HG03280 (cell line): ENCODE results near the gene MAP1LC3B2.

Experiments used
- ATAC-seq: cut with Tn5 transposase; IDR thresholded peaks from one replicate; pipeline ENCODE4 v1.9.1; 2021; ENCODE audit warnings: mild to moderate bottlenecking, moderate library complexity; ENCODE audit not compliant: unreplicated experiment

MAP1LC3B2 gene

DNA sequence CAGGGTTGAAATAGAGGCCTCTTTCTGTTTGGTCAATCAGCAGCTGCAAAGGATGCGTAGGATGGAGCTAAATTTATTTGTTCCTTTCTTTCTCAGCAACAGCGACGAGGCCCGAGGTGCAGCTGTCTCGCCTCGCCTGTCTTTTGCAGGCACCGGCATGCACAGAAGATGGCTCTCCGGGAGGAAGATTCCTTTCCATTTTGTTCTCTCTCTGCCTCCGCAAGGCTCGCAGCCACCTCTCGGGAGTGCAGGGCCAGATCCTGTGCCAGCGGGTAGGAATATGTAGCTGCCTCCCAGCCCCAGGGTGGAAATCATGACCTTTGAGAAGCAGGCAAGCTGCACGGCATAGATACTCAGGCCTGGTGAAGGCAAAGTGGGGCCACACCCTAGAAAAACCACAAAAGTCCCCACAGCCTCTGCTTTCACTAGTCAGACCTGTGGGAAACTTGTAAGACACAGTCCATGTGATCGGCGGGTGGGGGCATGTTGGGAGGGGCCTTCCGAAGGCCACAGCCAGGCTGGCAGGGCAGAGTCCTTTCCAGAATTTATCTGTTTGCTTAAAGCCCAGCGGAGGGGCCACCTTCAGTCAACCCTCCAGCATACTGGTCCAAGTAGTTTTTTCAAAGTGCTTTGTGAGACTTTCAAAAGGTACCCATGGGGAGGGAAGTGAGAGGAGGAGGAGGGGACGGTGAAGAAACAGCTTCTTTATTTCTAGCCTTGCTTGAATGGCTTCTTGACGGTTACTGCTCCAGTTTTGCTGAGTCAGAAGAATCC lies at the start of gene MAP1LC3B2:
Gene MAP1LC3B2 (plus strand): TSS at position 220 of the 774 bp plus-strand sequence. CDS start 16,562 bp downstream, outside the sequence.
- peak; percentile 80 for ATAC-seq

DNA sequence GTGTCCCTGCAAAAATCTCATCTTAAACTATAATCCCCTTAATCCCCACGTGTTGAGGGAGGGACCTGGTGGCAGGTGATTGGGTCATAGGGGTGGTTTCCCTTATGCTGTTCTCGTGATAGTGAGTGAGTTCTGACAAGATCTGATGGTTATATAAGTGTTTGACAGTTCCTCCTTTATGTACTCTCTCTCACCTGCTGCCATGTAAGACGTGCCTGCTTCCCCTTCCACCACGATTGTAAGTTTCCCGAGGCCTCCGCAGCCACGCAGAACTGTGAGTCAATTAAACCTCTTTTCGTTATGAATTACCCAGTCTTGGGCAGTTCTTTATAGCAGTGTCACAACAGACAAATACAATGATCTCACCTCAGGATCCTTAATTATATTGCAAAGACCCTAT lies 45.2 kb upstream of the MAP1LC3B2 start:
- ATAC-seq = no peak

DNA sequence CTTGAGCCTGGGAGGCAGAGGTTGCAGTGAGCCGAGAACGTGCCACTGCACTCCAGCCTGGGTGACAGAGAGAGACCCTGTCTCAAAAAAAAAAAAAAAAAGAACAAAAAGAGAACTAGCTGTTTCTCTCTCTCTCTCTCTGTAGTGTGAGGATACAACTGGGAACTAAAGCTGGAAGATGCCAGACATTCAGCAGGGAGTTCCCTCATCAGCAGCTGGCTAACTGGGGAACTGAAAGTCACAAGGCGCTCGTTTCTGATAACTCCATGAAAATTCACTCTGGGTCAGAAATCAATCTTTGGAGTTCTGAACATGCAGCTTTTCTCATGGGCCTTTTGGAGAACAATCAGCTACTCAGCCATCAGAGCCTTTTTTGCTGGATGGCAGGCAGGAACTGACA lies 43.5 kb upstream of the MAP1LC3B2 start:
- no peak for ATAC-seq

DNA sequence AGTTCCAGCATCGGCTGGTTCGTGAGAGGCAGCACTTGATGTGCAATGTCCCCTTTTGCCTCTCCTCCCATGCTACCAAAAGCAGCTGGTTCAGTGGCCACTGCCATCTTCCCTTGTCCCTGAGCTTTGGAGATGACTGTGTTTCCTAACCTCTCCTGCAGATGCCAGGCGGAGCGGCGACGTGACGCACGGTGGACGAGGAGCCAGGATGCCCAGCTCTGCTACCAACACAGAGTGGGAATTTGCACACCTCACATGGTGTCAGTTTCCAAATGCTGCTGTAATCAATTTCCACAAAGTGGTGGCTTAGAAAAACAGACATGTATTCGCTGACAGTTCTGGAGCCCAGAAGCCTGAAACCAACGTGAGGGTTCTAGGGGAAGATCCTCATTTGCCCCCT lies 42.5 kb upstream of the MAP1LC3B2 start:
- ATAC-seq = no peak

DNA sequence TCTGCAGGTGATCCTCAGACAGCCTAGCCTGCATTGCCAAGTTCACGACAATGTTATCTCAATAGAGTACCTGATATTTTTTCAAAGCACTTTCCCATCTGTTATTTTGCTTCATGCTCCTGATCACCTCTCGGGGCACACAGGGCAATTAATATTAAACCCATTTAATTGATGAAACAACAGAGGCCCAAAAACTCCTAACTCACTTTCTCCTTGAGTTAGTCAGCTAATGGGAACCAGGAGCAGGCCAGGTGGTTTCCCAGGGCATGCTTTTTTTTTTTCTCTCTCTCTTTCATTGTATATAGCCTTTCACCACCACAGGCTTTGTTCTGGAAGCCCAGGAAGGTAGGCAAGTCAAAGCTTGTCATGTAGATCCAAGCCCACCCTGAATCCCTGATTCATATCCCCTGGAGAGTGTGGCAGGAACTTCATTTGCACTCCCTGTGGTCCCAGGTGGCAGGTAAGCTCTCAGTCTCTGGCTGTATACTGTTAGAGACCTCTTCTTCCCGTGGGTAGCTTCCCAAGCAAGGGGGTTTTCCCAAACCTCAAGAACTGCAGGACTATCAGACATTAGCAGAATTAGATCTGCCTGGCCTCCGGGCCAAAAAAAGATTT lies 41.6 kb upstream of the MAP1LC3B2 start:
- ATAC-seq = no peak

DNA sequence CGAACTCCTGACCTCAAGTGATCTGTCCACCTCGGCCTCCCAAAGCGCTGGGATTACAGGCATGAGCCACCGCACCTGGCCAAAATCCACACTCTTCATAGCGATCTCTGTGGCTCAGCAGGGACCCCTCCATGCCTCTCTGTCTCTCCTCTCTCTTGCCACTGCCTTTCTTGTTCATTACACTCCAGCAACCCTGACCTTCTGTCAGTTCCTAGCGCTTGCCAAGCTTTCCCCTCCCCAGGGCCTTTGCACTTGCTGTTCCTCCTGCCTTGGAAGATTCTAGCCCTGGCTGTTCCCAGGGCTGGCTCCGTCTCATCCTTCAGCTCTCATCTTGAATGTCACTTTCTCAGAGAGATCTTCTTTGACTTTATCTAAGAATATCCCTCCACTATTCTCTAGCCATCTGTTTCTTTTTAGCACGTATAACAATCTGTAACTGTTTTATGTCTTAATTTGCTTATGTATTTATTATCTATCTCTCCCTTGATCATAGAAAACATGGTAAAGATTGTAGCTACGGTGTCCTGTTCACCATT lies 38.9 kb upstream of the MAP1LC3B2 start:
- ATAC-seq = no peak

DNA sequence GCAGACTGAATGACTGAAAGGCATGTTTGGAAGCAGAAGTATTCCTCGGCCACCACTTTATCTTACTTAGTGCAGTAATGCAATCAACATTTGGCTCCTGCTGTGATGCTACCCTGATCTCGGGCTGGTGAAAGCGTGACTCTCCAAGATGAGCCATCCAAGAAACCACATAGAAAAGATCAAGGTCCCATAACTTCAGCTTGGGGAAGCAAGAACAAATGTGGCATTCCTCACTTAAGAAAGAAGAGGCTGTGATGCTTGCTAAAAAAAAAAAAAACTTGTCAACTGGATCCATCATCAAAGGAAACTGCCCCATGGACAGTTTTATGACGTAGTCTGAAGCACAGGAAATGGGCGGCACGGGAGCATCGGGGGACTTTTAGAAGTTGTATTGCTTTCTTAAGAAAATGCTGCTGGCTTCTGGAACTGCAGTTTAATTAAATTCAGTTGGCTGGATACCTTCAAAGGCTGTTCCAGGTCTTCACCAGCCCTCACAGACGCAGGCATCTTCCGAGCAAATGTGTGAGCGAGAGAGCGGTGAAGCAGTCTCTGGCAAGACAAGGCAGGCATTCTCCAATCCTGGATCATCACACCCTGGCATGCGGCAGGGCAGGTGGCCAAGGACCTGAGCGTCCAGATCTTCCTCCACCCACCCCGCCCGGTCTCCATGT lies 38.2 kb upstream of the MAP1LC3B2 start:
- ATAC-seq = no peak

DNA sequence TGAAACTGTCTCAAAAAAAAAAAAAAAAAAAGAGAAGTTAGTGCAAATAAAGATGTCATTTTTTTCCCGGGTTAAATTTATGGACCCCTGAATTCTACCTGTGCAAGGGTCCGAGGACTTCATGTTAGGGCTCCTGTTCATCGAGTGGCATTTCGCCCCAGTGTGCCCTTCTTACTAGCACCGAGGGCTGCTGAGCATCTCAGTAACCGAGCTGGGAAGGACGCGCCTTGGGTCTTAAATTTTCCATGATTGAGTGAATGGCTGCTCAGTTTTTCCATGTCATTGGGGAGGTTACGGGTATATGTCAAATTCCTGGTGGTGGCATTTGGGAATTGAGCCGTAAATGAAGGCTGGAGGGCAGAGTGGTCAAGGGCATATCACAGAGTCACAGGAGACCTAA lies 34.9 kb upstream of the MAP1LC3B2 start:
- no peak for ATAC-seq

DNA sequence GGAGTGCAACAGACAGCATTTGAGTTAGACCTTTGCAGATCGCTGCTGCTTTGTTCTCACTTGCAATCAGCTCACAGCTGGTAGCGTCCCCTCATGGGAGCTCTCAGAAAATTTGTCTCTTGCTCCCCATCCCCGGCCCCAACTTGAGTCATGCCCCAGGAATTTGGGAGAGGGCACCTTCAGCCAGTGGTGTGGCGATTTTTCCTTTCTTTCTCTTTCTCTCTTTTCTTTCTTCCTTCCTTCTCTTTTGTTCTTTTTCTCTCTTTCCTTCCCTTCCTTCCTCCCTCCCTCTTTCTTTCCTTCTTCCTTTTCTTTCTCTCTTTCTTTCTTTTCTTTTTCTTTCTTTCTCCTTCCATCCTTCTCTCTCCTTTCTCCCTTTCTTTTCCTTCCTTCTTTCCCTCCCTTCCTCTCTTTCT lies 34.2 kb upstream of the MAP1LC3B2 start:
- no peak for ATAC-seq

DNA sequence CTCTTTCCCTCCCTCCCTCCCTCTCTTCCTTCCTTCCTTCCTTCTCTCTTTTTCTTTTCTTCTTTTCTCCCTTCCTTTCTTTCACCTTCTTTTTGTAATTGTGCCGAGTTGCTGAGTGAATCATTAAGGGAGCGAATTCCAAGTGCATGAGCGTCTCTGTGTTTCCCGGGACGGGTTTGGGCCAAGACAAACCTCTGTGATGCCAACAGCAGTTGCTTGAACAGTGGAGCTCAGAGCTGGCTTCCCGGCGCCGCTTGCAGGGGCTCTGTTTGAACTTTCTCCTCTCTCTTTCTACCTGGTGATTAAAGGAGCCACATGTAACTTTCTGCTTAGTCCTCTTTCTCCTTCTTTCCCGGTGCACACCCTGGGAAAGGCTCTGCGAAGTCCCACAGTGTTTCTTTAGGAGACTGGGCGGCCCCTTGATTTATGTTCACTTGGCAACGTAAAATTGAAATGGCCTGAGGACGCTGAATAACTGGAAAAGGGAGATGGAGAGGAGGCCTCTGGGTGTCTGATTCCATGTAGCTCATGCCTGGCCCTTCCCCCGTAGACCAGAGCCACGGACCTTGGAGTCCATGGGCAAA lies 33.7 kb upstream of the MAP1LC3B2 start:
- no peak for ATAC-seq

DNA sequence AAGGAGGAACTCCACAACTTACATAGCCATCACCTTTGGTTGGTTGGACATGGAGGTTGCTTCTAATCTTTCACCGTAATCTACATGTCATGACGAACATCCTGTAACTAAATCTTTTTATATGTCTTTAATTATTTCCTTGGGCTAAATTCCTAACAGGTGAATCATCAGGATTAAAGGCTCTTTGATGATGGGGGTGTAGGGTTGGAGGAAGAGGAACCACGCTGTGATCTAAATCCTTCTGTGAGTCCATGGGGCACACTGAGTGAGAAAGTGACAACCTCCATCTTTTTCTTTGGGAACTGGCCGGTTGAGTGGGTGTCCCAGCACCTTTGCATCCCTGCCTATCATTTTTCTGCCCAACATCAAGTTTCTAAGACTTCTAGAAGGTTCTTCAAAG lies 31.1 kb upstream of the MAP1LC3B2 start:
- no peak for ATAC-seq

DNA sequence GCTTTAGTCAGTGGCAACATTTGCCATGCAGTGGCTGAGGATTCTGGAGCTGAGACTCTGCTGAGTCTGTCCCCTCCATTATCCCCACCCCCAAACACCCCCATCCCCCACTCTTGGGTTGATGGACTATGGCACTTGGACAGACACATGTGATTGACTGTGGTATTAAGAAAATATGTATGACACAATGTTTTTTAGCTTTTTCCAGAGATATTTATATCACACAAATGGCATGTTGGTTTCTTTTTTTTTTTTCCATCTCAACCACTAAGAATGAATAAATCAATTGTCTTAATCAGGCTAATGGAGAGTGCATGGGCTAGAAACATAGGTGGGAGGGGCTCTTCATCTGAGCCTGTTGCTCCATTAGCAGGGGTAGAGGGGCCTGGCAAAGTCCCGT lies 30.7 kb upstream of the MAP1LC3B2 start:
- no peak for ATAC-seq

DNA sequence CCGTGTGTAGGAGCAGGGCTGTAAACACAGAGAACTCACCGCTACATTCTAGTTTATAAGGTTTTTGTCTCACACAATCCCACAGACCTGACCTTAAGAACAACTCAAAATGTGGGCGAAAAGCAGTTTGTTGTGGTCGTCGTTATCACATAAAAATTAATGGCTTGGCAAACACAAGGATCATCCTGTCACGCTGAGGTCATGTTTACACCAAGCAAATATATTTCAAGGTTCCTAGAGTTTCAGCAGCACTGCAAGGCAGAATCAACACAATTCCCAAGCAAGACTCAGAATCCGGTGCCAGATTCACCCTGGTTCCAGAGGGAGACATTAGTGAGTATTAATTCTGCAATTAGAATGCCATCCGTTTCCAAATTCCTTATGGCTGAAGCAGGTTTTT lies 30.1 kb upstream of the MAP1LC3B2 start:
- no peak for ATAC-seq

DNA sequence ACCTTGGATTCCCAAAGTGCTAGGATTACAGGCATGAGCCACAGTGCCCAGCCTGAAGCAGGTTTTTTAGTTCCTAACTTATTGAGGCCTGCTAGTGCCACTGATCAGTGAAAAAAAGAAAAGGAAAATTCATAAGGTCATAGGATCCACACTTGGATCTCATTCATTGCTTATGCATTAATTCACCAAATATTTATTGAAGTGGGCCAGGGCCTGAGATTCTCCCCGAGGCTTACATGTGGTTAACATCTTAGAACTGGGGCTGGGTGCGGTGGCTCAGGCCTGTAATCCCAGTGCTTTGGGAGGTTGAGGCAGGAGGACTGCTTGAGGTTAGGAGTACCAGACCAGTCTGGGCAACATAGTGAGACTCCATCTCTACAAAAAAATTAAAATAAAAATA lies 29.5 kb upstream of the MAP1LC3B2 start:
- ATAC-seq = no peak

DNA sequence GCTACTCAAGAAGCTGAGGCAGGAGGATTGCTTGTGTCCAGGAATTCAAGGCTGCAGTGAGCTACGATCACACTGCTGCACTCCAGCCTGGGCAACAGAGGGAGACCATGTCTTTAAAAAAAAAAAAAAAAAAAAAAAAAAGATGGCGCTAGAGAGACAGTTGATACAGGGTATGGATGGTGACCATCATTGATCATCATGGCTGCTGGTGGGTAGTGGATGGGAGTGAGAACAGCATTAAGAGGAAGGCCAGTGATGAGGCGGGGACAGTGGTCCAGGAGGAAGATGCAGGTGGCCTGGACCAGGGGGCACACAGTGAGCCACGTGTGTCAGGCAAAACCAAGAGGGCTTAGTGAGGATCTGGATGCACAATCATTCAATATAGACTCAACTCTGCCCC lies 26.8 kb upstream of the MAP1LC3B2 start:
- no peak for ATAC-seq

DNA sequence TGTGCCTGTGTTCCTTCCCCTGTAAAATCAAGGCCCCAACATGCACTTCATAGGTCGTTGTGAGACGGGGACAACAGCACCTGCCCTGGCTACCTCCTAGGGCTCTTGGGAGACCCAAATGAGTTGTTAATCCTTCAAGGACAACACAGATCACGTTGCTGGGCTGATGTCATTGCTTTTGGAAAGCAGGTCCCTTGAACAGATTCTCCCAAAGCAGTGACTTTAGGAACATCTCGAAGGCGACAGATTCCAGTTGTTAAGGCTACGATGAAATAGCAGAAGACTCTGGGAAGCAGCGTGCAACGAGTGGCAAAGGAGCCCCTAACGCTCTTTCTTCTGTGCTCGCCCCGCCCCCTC lies 26.2 kb upstream of the MAP1LC3B2 start:
- peak; percentile 23 for ATAC-seq

DNA sequence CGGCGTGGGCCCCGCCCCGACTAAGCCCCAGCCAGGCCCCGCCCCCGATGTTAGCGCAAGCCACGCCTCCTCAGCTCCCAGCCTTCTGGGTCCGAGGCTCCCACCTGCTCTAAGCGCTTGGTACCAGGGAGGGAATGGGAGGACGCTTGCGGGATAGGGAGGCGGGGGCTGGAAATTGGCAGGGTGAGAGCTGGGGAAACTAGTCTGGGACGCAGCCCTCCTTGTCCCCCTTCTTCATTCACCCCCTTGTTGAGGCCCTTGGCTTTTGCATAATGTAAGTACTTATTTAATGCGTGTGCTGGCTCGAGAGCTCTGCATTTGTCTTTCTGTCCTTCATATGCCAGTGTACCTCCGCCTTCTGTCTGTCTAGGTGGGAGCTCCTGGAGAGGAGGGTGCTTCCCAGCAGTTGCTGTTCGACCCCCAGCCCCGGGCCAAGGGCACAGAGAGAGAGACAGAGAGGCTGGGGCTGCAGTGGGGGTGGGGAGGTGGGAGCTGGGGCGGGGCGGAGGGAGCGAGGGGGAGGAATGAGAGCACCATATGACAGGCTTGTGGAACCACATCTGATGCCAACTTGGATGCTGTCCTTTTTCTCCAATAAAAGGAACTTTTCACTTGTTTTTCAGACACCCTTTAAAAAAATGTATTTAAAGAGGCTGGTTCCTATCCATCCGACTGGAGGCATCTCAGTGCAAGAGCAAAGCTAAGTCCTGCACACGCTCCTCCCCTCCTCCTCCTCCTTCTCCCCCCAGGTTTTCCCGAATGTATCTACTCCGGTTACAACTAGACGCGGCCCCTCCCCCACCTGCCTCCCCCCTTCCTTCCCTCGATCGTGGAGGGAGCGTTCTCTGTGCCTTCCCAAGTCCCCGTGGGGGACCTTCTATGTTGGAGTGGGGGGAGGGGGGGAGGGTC lies 25.6 kb upstream of the MAP1LC3B2 start:
- peak; percentile 76 for ATAC-seq

DNA sequence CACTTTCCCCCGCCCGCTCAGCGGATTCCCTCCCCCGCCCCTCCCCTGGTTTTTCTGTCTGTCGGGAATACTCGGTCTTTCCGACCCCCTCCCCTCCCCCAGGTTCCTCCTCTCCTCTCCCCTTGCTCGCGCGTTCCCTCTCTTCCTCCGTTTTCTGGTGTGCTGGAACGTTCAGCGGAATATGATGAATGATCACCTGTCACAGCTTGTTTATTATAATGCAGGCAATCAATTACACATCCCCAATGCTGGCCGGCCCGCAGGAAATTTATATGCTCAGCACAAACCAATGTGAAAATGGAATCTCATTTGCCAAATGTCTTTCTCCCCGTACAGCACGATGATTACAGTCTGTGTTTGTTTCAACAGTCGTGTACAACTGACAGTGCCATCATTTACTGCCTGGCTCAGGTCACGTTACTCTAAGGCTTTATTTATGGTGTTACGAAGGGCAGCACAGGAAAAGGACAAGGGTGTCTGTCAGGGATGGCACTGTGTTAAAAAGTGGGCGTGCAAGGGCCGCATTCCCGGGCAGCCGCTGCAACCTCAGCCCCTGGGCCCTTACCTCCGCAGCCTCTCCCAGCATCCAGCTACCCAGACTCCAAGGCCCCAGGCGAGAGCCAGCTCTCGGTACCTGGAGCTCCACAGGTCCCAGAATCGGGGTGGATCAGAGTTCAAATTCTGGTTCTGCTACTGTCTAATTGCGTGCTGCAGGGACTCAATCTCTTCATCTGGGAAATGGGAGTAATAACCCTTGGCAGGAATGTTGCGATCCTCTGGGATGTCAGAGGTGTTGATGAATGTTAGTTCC lies 24.7 kb upstream of the MAP1LC3B2 start:
- ATAC-seq = no peak

DNA sequence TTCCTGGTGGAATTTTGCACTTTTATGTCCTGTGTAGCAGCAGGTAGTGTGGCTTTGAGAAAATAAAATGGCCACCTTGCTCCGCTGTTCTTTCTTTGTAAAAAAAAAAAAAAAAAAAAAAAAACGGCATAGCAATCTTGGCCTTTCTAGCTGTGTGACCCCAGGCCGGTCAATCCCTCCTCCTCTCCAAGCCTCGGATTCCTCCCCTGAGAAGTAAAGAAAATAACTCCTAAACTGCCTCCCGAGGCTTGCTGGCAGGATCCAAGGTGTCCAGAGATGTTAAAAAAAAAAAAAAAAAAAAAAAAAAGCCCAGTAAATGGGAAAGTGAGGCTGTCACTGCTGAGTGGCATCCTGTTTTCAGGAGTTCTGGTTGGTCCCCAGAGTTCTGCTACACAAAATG lies 23.9 kb upstream of the MAP1LC3B2 start:
- no peak for ATAC-seq
